H1 (cell line): ENCODE data around the gene TYW1B.
"Not testable (repeated sequence)": the region's sequence is repeated elsewhere in the genome, so short reads cannot be mapped to it uniquely, and the experiment has no call there.

Experiments
- CTCF ChIP-seq, 3 experiments: IDR thresholded peaks; 1 replicate in 2 of 3; 2 replicates in 1 of 3; pipeline versions ENCODE4 v1.5.1 to v1.6.1; 2011; ENCODE audit warnings: low read length in 3 of 3, mild to moderate bottlenecking in 3 of 3, inconsistent platforms in 2 of 3, low read depth in 1 of 3, moderate library complexity in 1 of 3; ENCODE audit not compliant: insufficient read depth in 1 of 3; ENCODE audit errors: control extremely low read depth in 1 of 3
- EZH2 ChIP-seq: fragments of 200-600 bp; sonication (generic); IDR thresholded peaks from 2 replicates; pipeline ENCODE4 v1.7.1; 2012; ENCODE audit warnings: low read depth, mild to moderate bottlenecking, moderate library complexity, low read length, inconsistent platforms; ENCODE audit not compliant: severe bottlenecking
- MAX ChIP-seq: IDR thresholded peaks from 2 replicates; pipeline ENCODE4 v1.6.1; 2012; ENCODE audit warnings: inconsistent platforms
- RAD21 ChIP-seq, 2 experiments: IDR thresholded peaks in 1 of 2; conservative IDR thresholded peaks in 1 of 2; 2 replicates each; pipeline ENCODE4 v1.6.1; 2011; ENCODE audit warnings: low read depth in 2 of 2, low read length in 2 of 2, improper control_type of control experiment in 1 of 2, inconsistent platforms in 1 of 2, mild to moderate bottlenecking in 1 of 2, moderate library complexity in 1 of 2

DNA sequence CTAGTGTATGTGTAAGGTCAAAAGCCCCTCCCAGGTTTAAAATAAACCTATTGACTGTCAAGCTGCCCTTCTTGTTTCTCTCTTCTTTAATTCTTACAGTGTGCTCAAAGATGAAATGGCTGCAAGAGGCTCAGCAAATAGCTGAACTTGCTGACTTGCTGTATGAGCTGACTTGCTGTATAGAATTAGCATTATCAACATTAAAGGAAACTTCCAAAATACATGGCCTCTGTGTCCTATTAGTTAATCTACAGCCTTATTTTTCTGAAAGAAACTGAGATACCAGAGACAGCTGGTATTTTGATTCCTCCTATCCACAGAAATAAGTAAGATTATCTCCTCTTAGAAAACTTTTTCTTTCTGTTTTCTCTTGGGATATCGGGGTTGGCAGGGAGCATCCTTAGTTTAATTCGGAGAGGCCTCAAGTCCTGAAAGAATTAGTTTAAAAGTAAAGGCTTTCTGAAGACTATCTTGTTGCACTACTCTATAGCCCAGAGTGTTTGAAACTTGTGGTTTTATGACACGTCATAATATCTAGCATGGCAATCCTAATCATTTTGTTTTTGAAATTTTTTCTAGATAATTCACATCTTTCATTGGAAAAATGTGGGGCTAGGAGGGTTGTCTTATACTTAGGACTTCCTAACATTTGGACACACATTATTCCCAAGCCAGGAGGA, 119.5 kb downstream of the TYW1B start:
- TF ChIP-seq CTCF (IDR thresholded peaks at IDR 0.05; ENCODE audit: control extremely low read depth in 1 of 3, insufficient read depth in 1 of 3, low read depth in 1 of 3, low read length in 3 of 3); MAX; EZH2; RAD21 (IDR thresholded peaks at IDR 0.05 in 1 of 2, conservative IDR thresholded peaks at IDR 0.05 in 1 of 2; ENCODE audit: low read depth in 2 of 2, low read length in 2 of 2): not testable (repeated sequence)
